CD4-positive, alpha-beta T cell treated with Interleukin-17A for 4 hours (primary cell): ENCODE measurements around the gene MGP.
A peak's percentile ranks its signal among the peaks of the same experiment; 100 is the strongest.

Source experiments
- DNase-seq: peaks from one replicate; pipeline ENCODE4 v3.0.0-alpha.2; 2020; ENCODE audit warnings: mixed read lengths

MGP gene

DNA sequence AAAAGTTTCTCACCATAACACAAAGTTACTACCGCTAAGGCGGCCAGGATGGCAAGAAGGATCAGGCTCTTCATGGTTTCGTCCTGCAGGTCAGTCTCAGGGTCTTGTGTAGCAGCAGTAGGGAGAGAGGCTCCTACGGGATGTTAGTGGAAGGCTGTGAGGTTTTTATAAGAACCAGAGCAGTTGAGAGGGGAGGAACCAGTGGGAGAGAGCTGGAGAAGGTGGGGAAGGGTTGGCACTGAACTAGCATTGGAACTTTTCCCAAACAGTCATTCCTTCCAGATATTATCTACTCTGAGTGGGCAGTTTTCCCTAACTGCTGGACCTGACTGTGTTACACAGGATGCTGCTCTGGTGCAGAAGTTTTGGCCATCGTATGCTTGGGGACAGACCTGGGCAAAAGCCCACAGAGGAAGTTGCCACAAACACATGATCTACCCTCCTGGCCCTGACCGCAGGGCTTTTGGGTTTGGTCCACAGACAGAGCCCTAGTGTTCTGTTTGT, at the start of gene MGP:
Gene MGP (minus strand): TSS at position 137 of the 504 bp plus-strand sequence. CDS start 63 bp downstream, at position 74.
- DNase-seq = no peak

DNA sequence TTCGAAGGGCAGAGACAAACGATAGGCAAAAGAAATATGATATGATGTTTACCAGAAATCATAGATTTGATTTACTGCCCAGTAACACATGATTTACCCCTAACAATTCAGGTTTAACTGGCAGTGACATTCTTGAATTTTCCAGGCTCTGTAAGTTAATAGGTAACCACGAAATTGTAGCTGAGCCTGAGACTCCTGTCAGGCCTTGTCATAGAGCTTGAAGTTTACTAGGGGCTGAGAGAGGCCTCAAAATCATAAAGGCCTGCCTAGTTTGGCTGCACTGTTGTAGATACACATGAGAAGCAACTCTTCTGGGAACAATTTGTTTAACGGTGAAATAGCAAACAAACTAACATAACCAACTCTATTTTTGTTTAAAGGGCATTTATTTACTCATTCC, 49.4 kb upstream of the MGP start:
- no peak for DNase-seq

DNA sequence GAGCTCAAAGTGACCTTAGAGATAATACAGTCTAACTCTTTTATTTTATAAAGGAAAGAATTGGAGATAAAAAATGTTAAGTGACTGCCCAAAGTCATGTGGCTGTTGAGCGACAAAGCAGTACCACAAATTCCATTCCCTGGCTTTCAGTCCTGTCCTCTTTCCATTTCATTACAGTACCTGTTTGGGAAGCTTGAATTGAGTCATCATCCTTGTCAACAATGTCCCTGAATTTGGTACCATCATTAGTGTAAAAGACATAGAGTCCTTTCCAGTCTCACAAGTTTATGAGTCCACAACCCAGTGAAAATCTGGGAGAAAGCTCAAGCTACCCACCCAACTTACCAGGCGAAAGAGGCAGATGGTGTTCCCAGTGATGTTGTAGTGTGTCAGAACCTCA, 48.9 kb upstream of the MGP start:
- DNase-seq = no peak

DNA sequence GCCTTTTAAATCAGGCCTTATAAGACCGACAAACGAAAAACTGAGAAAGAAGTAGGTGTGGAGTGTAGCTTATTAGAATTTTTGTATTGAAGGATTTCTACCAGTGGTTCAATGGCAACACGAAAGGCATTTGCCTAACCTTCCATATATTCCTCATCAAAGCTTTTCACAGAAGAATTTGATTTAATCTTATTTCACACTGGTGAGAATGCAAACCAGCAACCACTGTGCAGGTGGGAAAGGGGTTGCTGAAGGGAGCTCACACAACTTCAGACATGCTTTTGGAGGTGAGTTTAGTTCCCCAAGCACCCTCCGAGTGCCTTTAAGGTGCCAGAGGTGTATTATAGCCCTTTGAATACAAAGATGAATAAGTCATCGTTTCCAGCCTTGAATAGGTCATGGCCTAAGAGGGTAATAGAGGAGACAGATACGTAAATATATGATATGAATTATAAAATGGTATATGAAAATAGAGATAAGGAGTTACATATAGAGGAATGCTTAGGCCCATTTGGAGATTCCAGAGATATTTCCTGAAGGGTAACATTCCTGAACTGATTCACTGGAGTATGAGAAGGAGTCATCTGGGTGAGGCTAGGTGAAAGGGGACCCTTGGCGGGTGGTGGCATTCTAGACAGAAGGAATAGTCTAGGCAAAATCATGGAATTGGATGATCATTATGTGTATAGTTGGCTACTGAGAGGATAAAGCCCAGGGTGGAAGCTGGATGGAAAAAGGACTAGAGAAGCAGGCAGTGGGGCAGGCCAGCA, 46.3 kb upstream of the MGP start:
- no peak for DNase-seq

- no peak for DNase-seq
These were observed 45.7 kb upstream of the MGP start for GRCh38 chr12:14931359-14931758.

GRCh38 chr12:14930299-14930698, 44.6 kb upstream of the MGP start:
- no peak for DNase-seq

- DNase-seq = no peak
These were observed 43.3 kb upstream of the MGP start for GRCh38 chr12:14928931-14929330.

- DNase-seq = no peak
These were observed 41.6 kb upstream of the MGP start for GRCh38 chr12:14927267-14927666.

DNA sequence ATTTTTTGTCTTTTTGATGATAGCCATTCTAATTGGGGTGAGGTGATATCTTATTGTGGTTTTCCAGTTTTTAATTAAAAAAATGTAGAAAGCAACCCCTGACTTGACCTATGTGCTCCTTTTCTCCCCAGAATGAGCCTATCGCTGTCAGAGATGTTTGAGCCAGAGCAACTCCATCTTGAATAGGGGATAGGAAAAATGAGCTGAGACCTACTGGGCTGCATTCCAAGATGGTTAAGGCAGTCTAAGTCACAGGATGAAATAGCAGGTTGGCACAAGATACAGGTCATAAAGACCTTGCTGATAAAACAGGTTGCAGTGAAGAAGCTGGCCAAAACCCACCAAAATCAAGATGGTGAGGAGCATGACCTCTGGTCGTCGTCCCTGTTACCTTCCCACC, 38.9 kb upstream of the MGP start:
- DNase-seq = no peak

- no peak for DNase-seq
These were observed 38.3 kb upstream of the MGP start for GRCh38 chr12:14923944-14924343.

DNA sequence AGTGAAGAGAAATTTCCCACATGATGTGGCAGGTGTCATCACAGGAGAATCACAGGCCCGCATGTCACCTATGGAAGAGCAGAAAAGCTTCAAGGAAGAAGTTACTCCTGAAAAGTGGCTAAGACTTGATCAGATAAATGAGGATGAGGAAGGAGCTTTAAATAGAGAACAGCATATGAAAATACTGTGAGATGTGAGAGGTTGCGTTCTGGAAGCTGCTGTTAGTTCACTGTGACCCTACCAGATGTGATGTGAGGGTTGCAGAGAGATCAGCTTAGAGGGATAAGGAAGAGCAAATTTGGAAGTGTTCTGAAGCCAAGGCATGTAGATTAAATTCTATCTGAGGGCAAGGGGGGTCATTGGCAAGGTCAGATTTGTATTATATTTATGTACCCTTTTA, 35.6 kb upstream of the MGP start:
- DNase-seq = no peak

- DNase-seq = peak; percentile 25
These were observed 34.9 kb upstream of the MGP start for GRCh38 chr12:14920475-14921126.

- DNase-seq = no peak
These were observed 33.8 kb upstream of the MGP start for GRCh38 chr12:14919455-14919854.

DNA sequence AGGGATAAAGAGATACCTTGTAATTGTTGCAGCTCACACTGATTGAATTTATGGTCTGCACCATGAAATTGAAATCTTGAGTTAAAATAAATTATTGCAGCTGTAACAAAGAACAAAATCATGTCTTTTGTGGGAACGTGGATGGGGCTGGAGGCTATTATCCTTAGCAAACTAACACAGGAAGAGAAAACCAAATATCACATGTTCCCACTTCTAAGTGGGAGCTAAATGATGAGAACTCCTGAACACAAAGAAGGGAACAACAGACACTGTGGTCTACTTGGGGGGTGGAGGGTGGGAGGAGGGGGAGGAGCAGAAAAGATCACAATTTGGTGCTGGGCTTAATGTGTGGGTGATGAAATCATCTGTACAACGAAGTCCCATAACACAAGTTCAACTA, 30.1 kb upstream of the MGP start:
- no peak for DNase-seq

DNA sequence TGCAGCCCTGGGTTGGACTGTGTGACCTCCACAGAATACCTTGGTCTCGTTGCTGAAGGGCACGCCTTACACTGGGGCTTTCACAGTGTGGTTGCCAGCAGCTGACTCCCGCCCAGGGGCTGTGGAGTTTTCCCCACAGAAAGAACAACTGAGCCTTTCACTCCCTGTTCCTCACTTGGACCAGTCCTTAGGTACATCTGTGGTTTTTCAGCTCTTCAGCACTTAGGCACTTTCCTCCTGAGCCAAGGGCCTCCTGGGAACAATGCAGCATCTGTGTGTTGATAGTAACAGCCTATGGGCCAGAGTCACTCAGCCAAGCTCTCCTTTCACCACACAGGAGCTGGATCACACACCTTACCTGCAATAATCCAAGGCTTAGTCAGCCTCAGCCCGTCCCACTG, 27.7 kb upstream of the MGP start:
- no peak for DNase-seq

GRCh38 chr12:14911131-14911530, 25.5 kb upstream of the MGP start:
- DNase-seq = no peak

DNA sequence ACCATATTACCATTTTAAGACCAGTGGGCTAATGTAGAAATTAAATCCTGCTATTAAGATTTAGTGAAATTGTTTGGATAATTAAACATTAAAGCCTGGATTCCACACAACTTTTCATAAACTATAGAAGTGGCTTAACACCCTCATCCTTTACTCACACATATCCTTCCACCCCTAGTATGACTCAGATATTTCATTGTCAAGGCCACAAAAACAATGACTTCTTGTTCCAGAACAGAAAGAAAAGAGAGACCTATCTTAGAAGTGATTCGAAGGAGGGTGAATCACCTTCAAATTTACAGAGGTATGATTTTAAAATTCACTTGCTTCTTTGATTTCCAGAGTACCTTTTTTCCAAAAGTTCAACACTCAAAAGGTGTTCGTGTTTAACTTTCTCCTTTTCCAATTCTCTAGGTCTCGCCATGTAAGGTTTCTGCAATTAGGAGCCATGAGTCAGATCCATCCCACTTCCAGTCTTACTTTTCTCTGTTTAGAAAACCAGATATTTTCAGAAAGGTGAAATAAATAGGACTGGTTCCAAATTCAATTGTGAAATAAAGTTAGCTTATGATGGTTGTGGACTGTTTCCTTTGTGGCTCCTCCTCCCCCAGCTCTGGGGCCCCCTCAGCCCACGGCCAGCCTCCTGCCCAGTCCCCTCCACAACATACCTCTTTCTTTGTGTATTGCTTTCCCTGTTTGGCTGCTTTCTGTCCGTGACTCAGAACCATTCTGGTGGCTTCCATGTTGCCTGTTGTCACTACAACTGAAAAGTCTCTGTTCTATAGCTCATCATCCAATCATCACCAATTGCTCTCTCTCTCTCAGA, 24.6 kb upstream of the MGP start:
- no peak for DNase-seq

DNA sequence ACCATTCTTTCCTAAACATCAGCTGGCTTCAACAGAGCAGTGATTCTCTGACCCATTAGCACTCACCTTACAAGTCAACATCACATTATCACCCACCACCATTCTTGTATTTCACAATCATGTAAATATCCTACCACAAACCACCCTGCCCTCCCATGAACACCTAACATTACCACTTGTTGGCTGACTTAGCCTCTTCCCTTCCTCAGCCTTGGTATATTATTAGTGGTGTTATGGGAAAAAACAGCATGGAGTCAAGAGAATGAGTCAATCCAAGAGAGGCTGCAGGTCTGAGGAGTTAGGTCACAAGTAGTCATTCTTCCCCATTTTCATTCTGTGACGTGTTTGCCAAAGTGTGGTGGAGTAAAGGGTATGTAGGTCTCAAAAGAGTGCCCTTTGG, 22.3 kb upstream of the MGP start:
- DNase-seq = no peak

- no peak for DNase-seq
These were observed 20.5 kb upstream of the MGP start for GRCh38 chr12:14906114-14906513.

- DNase-seq = no peak
These were observed 19.8 kb upstream of the MGP start for GRCh38 chr12:14905269-14906004.

DNA sequence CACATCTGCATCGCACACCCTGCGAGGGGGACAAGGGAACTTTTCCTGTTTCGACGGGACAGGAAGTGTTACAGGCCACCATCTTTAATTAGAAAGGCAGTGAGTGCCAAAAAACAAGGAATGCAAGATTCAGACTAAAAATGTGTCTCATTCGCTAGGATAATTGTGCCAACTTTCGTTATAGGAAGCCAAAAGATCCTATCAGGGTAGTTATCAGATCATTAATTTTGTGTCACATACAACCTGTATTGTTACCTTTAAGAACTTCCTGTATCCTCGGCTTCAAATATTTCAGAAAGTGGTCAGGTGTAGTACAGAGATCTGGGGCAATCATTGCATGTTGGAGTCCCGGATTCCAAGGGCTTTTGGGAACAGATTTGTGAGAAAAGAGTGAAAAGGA, 19.2 kb upstream of the MGP start:
- DNase-seq = no peak

DNA sequence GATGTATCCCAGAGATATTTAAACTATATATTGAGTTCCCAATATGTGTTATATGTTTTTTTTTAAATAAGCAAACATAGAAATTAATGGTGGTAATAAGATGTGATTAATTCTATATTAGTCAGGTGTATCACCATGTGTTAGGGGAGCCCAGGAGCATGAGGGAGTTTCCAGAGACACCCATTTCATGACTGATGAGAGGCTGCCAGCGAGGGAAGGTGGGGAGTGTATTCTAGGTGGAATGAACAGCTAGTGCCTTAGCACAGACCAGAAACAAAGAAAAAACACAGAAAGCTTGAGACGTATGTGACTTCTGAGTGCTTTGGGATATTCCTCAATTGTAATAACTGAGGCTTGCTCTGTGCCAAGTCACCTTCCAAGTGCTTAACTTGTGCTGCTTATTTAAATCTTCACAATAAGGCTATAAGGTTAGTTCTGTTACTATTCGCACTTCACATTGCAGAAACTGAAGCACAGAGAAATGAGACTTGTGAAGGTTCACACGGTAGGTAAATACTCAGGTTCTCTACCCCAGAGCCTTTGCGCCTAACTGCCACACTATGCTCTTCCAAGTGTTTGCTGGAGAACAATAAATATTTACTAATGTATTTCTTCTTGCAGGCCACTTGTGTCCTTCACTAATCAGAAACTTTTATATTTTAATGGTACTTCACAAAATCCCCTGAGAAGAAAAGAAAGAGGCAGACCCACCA, 17.9 kb upstream of the MGP start:
- no peak for DNase-seq
